Osteocyte (in vitro differentiated cells): ENCODE measurements around the gene RFNG. TPM values are rescaled to one million over a fixed set of nuclear protein-coding genes. Genes with fewer than 3 reads are reported as not detected.

Source experiments
- DNase-seq: peaks from one replicate; pipeline ENCODE4 v3.0.0; 2021; ENCODE audit warnings: mixed read lengths; ENCODE audit not compliant: unreplicated experiment; ENCODE audit errors: extremely low spot score
- H3K27ac Mint-ChIP-seq: one replicate; pipeline ENCODE4 v1.8.0; 2021; ENCODE audit warnings: mild to moderate bottlenecking, mixed read lengths; ENCODE audit not compliant: unreplicated experiment
- H3K27me3 Mint-ChIP-seq: one replicate; pipeline ENCODE4 v1.8.0; 2021; ENCODE audit warnings: mixed read lengths; ENCODE audit not compliant: unreplicated experiment
- H3K36me3 Mint-ChIP-seq: one replicate; pipeline ENCODE4 v1.8.0; 2021; ENCODE audit warnings: mixed read lengths; ENCODE audit not compliant: unreplicated experiment
- H3K4me1 Mint-ChIP-seq: one replicate; pipeline ENCODE4 v1.8.0; 2021; ENCODE audit warnings: mixed read lengths; ENCODE audit not compliant: unreplicated experiment
- H3K4me3 Mint-ChIP-seq: one replicate; pipeline ENCODE4 v1.8.0; 2021; ENCODE audit warnings: mild to moderate bottlenecking, moderate library complexity, mixed read lengths; ENCODE audit not compliant: unreplicated experiment
- H3K9me3 Mint-ChIP-seq: one replicate; pipeline ENCODE4 v1.8.0; 2021; ENCODE audit warnings: mixed read lengths; ENCODE audit not compliant: unreplicated experiment
- total RNA-seq: library from RNA; stranded (reverse); gene quantifications from 2 replicates; pipeline ENCODE4 v1.2.1, GENCODE V29; 2021
- TF ChIP-seq, protein P1 (sequence below): fragments of 200-600 bp; sonication (generic); IDR thresholded peaks from 2 replicates; pipeline ENCODE4 v1.5.0; 2021; ENCODE audit warnings: antibody characterized with exemption, mild to moderate bottlenecking, moderate library complexity

RFNG gene
- total RNA-seq, 1 donor from 2014 or later: 41.0 TPM

DNA sequence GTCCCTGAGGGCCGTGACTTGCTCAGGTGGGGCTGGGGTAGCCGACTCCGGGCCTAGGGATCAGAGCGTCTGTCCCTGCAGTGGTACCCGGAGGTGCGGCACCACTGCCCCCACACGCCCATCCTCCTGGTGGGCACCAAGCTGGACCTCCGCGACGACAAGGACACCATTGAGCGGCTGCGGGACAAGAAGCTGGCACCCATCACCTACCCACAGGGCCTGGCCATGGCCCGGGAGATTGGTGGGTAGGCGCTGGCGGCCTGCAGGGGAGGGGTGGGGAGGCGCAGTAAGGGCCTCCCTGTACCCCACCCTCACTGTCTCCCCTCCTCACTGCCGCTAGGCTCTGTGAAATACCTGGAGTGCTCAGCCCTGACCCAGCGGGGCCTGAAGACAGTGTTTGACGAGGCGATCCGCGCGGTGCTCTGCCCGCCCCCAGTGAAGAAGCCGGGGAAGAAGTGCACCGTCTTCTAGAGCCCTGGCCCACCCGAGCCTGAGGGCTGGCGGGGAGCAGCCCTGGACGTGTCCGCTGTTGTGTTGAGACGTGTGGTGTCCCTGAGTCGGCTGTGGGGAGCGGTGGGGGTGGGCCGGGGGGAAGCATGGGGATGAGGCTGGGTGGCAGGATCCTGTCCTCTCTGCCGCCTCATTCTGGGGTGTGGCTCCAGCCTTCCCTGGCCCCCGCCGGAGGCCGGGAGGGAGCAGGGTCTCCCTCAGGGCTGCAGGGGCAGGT, 18.1 kb downstream of the RFNG start:
- H3K4me3 Mint-ChIP-seq: peak overlapping the region; percentile 56
- H3K27ac Mint-ChIP-seq: no peak overlapping the region
- DNase-seq: no peak
- H3K36me3 Mint-ChIP-seq: no peaks in the 10 kb centered on the region
- H3K9me3 Mint-ChIP-seq: no peaks in the 10 kb centered on the region
- H3K4me1 Mint-ChIP-seq: peaks cover 22% of the 10 kb centered on the region
- TF ChIP-seq, protein P1, sequence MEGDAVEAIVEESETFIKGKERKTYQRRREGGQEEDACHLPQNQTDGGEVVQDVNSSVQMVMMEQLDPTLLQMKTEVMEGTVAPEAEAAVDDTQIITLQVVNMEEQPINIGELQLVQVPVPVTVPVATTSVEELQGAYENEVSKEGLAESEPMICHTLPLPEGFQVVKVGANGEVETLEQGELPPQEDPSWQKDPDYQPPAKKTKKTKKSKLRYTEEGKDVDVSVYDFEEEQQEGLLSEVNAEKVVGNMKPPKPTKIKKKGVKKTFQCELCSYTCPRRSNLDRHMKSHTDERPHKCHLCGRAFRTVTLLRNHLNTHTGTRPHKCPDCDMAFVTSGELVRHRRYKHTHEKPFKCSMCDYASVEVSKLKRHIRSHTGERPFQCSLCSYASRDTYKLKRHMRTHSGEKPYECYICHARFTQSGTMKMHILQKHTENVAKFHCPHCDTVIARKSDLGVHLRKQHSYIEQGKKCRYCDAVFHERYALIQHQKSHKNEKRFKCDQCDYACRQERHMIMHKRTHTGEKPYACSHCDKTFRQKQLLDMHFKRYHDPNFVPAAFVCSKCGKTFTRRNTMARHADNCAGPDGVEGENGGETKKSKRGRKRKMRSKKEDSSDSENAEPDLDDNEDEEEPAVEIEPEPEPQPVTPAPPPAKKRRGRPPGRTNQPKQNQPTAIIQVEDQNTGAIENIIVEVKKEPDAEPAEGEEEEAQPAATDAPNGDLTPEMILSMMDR: no peak
- no peaks in the 10 kb centered on the region for H3K27me3 Mint-ChIP-seq

DNA sequence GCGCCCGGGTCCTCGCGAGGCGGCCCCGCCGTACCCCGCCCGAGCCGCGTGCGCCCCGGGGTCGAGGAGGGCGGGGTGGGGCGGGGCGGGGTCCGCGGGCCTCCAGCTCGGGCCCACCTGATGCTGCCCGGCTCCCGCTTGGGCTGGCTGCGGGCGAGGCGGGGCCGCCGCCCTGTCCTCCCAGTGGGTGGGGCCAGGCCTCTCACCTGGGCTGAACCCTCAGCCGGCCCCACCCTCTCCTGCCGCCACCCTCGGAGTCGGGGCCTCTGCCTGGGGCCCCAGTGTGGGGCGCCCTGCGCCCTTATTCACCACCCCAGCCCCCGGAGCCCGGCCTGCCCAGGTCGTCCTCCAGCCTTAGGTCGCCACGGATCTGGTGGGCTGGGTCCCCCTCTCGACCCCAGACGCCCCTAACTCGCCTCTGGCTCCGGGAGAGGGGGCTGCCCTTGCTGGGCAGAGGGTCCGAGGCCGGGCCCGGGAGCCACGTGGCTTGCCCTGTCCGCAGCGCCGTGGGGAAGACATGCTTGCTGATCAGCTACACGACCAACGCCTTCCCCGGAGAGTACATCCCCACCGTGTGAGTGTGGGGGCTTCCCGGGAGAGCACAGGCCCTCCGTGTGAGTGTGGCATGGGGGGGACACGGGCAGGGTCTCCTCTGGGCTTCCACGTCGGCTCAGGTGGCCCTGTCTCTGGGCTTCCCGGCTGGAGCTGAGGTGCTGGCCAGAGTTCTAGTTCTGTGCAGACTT, 19.6 kb downstream of the RFNG start:
- TF ChIP-seq, protein P1: no peak
- H3K4me1 Mint-ChIP-seq: peaks cover 18% of the 10 kb centered on the region
- H3K4me3 Mint-ChIP-seq: peak overlapping the region; percentile 56
- H3K9me3 Mint-ChIP-seq: no peaks in the 10 kb centered on the region
- H3K27me3 Mint-ChIP-seq: no peaks in the 10 kb centered on the region
- H3K36me3 Mint-ChIP-seq: no peaks in the 10 kb centered on the region
- H3K27ac Mint-ChIP-seq: no peak overlapping the region
- no peak for DNase-seq

DNA sequence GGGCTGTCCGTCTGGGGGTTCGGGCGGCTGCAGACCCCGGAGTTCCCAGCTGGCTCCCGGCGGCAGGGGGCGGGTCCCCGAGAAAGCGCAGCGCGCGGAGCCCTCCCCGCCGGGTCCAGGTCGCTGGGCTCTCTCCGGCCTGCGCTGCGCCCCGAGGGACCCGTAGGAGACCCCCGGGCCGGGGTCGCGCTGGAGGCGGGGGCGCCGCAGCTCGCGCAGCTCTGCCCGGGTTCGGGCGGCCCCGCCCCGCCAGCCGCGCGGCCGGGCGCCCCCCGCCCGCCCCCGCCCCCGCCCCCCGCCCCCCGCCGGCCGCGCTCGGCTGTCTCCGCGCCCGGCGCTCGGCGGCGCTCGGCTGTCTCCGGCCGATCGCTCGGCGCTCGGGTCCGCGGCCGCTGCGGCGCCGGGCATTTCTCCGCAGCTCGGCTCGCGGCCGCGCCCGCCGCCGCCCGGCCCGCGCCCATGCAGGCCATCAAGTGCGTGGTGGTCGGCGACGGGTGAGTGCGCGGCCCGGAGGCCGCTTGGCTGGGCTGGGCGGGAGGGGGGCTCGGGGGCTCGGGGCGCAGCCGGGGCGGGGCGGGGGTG, 20.2 kb downstream of the RFNG start, which contains the start of gene RAC3:
TSS of gene RAC3 (plus strand) at position 376 of the 582 bp plus-strand sequence. CDS start at position 460, 84 bp downstream.
- Mint-ChIP-seq H3K4me3 (peak within 1 kb of the TSS; percentile 81), H3K4me1 (peaks cover 16% of the 10 kb centered on the region), H3K27ac (peak within 1 kb of the TSS; percentile 44), H3K27me3 (no peaks in the 10 kb centered on the region), H3K9me3 (no peaks in the 10 kb centered on the region), H3K36me3 (no peaks in the 10 kb centered on the region)
- TF ChIP-seq, protein P1: no peak
- DNase-seq: no peak

DNA sequence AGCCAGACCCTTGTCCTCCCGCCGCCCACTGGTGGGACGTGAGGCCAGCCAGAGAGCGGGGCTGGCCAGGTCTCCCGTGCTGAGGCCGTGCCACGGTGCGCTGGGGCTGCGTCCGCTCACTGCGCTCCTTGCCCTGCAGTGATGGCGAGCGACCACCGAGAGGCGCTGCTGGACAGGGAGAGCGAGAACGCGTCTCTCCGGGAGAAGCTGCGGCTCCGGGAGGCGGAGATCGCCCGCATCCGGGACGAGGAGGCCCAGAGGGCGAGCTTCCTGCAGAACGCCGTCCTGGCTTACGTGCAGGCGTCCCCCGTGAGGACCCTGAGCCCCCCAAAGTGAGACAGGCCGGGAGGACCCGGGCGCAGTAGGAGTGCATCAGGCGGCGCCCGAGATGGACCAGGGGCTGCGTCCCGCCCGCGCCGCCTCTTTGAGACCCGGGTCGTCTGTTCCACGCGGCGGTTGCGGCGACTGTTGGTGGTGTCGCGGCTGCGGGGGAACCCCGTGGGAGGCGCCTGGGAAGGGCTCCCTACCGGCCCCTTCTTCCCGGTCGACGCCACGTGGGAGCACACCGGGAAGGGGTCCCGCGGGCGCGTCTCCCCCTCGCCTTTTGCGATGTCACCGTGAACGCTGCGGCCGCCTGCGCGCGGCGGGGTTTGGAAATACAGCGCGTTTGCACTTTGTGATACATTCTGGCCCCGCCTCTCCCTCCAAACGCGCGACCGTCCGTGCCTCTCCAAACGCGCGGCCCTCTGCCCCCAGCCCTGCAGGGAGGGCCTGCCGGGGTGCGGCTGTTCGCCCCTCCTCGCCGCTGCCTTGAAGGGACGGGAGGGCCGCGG, 20.9 kb downstream of the RFNG start:
- peak overlapping the region; percentile 44 for H3K27ac Mint-ChIP-seq
- TF ChIP-seq, protein P1: peak; percentile 93
- no peaks in the 10 kb centered on the region for H3K36me3 Mint-ChIP-seq
- H3K9me3 Mint-ChIP-seq: no peaks in the 10 kb centered on the region
- no peaks in the 10 kb centered on the region for H3K27me3 Mint-ChIP-seq
- DNase-seq: peak; percentile 95
- H3K4me1 Mint-ChIP-seq: peaks cover 13% of the 10 kb centered on the region
- peak overlapping the region; percentile 81 for H3K4me3 Mint-ChIP-seq
